MCF 10A (cell line): ENCODE results near the gene POGZ. TPM values are rescaled to one million over a fixed set of nuclear protein-coding genes. Genes with fewer than 3 reads are reported as not detected.

Experiments used
- BruUV-seq: library from RNA; stranded (reverse); fragments of 400-500 nt; replicated peaks from 2 replicates; lab custom pipeline; 2021; lab: Mats Ljungman, UMichigan
- CTCF ChIA-PET: fragments of 300-600 bp; sonication (Branson Sonifier 250); formaldehyde crosslinking; extraction: SDS; loops from one replicate; lab custom pipeline; 2021; ENCODE audit warnings: antibody characterized with exemption, inconsistent platforms; lab: Yijun Ruan, JAX
- POLR2A ChIA-PET: fragments of 300-600, 350-650 bp; sonication (Branson Sonifier 250); formaldehyde crosslinking; extraction: SDS; loops from one replicate; lab custom pipeline; 2020; ENCODE audit warnings: antibody characterized with exemption, inconsistent platforms; lab: Yijun Ruan, JAX
- DNase-seq: peaks from one replicate; pipeline ENCODE4 v3.0.0-alpha.2; 2018; ENCODE audit not compliant: unreplicated experiment
- H3K27ac Mint-ChIP-seq: one replicate; pipeline ENCODE4 v1.8.0; 2022; ENCODE audit warnings: mild to moderate bottlenecking, low read depth, mixed read lengths; ENCODE audit not compliant: unreplicated experiment
- H3K27me3 Mint-ChIP-seq: one replicate; pipeline ENCODE4 v1.8.0; 2022; ENCODE audit warnings: mixed read lengths; ENCODE audit not compliant: insufficient read depth, unreplicated experiment
- H3K36me3 Mint-ChIP-seq: one replicate; pipeline ENCODE4 v1.8.0; 2022; ENCODE audit warnings: mild to moderate bottlenecking, moderate library complexity, mixed read lengths; ENCODE audit not compliant: insufficient read depth, unreplicated experiment
- H3K4me1 Mint-ChIP-seq: one replicate; pipeline ENCODE4 v1.8.0; 2022; ENCODE audit warnings: mixed read lengths; ENCODE audit not compliant: insufficient read depth, unreplicated experiment
- H3K4me3 Mint-ChIP-seq: one replicate; pipeline ENCODE4 v1.8.0; 2022; ENCODE audit warnings: mild to moderate bottlenecking, moderate library complexity, mixed read lengths; ENCODE audit not compliant: unreplicated experiment
- H3K9me3 Mint-ChIP-seq: one replicate; pipeline ENCODE4 v1.8.0; 2022; ENCODE audit warnings: mixed read lengths; ENCODE audit not compliant: unreplicated experiment
- intact Hi-C: fragments of 100-400 bp; cut with micrococcal nuclease; formaldehyde crosslinking; loops from 2 replicates; pipeline ENCODE4 v1.14.1; 2022
- total RNA-seq: library from RNA; stranded (reverse); gene quantifications from 2 replicates; pipeline ENCODE4 v1.2.3, GENCODE V29; 2022
- TF ChIP-seq, protein P1 (sequence below): fragments of 200-600 bp; IDR thresholded peaks from one replicate; pipeline ENCODE4 v1.8.0; 2022; ENCODE audit warnings: antibody characterized with exemption, mild to moderate bottlenecking; ENCODE audit not compliant: unreplicated experiment

The POGZ gene
- total RNA-seq, 1 experiment from 2014 or later = 92.2 TPM

- peaks cover 6% of the 10 kb centered on the region for H3K4me1 Mint-ChIP-seq
- CTCF ChIA-PET = interaction anchor here (0.5 to 0.6 kb wide), 2 partner anchors 67 to 421 kb away, joined by 4 read pairs; no protein-coding TSS in a partner anchor
- intact Hi-C loops = loop anchor here (1.0 to 2.0 kb wide), 2 partner anchors 14 to 82 kb away; partner anchors contain the start of gene TUFT1
- no TSS peak for BruUV-seq
- POLR2A ChIA-PET = interaction anchor here (0.6 to 4.8 kb wide), 23 partner anchors 8 to 577 kb away, joined by 3 to 42 read pairs (median 4); partner anchors contain the start of genes CGN, TUFT1 and ZNF687
- peak overlapping the region; percentile 77 for H3K4me3 Mint-ChIP-seq
- peak overlapping the region; percentile 90 for H3K27ac Mint-ChIP-seq
- TF ChIP-seq, protein P1, sequence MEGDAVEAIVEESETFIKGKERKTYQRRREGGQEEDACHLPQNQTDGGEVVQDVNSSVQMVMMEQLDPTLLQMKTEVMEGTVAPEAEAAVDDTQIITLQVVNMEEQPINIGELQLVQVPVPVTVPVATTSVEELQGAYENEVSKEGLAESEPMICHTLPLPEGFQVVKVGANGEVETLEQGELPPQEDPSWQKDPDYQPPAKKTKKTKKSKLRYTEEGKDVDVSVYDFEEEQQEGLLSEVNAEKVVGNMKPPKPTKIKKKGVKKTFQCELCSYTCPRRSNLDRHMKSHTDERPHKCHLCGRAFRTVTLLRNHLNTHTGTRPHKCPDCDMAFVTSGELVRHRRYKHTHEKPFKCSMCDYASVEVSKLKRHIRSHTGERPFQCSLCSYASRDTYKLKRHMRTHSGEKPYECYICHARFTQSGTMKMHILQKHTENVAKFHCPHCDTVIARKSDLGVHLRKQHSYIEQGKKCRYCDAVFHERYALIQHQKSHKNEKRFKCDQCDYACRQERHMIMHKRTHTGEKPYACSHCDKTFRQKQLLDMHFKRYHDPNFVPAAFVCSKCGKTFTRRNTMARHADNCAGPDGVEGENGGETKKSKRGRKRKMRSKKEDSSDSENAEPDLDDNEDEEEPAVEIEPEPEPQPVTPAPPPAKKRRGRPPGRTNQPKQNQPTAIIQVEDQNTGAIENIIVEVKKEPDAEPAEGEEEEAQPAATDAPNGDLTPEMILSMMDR = no peak
- H3K9me3 Mint-ChIP-seq = no peaks in the 10 kb centered on the region
- H3K36me3 Mint-ChIP-seq = peaks cover 9% of the 10 kb centered on the region
- peaks cover 6% of the 10 kb centered on the region for H3K27me3 Mint-ChIP-seq
- DNase-seq = peak; percentile 82
Measured at GRCh38 chr1:151458802-151459330, 428 bp downstream of the POGZ start.

DNA sequence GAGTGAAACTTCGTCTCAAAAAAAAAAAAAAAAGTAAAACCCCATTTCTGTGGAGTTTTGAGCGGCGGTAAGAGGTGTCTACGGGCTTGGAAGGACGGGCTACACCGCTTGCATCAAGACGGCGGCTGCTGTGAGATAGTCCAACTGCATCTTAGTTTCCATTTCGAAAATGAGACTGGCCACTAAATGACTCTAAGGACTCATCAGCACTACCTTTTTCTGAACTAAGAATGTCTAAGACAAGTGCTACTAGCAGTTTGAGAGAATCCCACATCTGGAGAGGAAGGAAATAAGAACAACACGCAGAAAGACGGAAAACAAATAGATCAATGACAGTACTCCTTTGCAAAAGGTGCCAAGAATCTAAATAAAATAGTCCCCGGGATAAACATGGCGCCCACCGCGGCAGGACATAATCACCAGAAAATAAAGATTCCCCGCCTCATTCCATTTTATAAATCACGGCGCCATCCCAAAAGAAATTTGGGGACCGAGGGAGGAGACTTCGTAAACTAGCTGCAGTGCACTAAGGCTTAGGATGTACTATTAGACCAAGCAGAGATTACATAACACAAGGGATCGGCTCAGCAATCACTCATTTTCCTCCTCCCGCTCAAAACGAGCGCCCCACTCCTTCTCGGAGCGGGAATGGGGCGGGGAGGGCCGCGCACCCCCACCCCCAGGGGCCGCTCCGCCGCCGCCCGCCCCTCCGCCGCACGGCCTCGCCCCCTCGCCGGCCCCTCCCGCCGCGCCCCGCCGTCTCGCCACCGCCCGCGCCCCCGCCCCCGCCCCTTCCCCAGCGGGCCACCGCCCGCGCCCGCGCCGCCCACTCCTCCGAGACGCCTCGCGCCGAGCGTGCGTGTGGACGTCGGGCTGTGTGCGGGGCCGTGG is 1.1 kb downstream of the POGZ start:
- intact Hi-C loops = loop anchor here (2.0 kb wide), 1 partner anchor 83 kb away; the partner anchor contains the start of gene TUFT1
- BruUV-seq = TSS peak; percentile 28
- TF ChIP-seq, protein P1 = no peak
- DNase-seq = peak; percentile 88
- H3K4me3 Mint-ChIP-seq = peak overlapping the region; percentile 77
- H3K36me3 Mint-ChIP-seq = peaks cover 9% of the 10 kb centered on the region
- H3K9me3 Mint-ChIP-seq = no peaks in the 10 kb centered on the region
- peaks cover 6% of the 10 kb centered on the region for H3K4me1 Mint-ChIP-seq
- H3K27ac Mint-ChIP-seq = peak overlapping the region; percentile 70
- no peaks in the 10 kb centered on the region for H3K27me3 Mint-ChIP-seq
- ChIA-PET CTCF (interaction anchor here (0.5 to 1.0 kb wide), 6 partner anchors 17 to 1000 kb away, joined by 3 to 4 read pairs (median 3); partner anchors contain the start of gene C2CD4D), POLR2A (interaction anchor here (0.7 to 4.8 kb wide), 13 partner anchors 15 to 998 kb away, joined by 3 to 42 read pairs (median 4); partner anchors contain the start of genes TUFT1 and ZNF687)

DNA sequence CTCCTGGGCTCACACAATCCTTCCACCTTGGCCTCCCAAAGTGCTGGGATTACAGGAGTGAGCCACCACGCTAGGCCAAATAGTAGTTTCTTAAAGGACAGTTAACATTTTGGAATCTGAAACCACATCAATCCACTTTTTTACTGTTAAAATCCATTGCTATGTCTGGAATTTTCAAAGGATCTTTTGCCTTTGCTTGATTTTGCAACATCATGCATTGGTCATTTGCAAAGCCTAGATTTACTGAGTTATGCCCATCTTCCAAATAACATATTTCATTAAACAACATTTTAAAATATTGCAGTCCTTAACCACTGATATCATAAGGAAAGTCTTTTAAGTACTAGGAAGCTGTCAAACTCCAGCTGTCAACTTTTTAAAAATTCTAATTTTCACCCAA is 3.3 kb downstream of the POGZ start:
- BruUV-seq = no TSS peak
- intact Hi-C loops = no loop called here
- Mint-ChIP-seq H3K4me3 (no peak overlapping the region), H3K9me3 (no peaks in the 10 kb centered on the region), H3K27ac (no peak overlapping the region), H3K4me1 (peaks cover 6% of the 10 kb centered on the region), H3K27me3 (no peaks in the 10 kb centered on the region), H3K36me3 (peaks cover 14% of the 10 kb centered on the region)
- CTCF ChIA-PET = interaction anchor here (0.7 to 1.2 kb wide), 4 partner anchors 114 to 380 kb away, joined by 3 to 4 read pairs (median 3); no protein-coding TSS in a partner anchor
- TF ChIP-seq, protein P1 = no peak
- DNase-seq = no peak
- POLR2A ChIA-PET = interaction anchor here (0.9 to 4.8 kb wide), 4 partner anchors 84 to 155 kb away, joined by 3 to 42 read pairs (median 4); partner anchors contain the start of genes PI4KB, SELENBP1 and TUFT1
